Calu3 (cell line): ENCODE results near the gene MPDZ. TPM values are rescaled to one million over a fixed set of nuclear protein-coding genes. Genes with fewer than 3 reads are reported as not detected.

Experiments used
- BruUV-seq: library from RNA; stranded (reverse); fragments of 400-500 nt; replicated peaks from 2 replicates; lab custom pipeline; 2021; lab: Mats Ljungman, UMichigan
- CTCF ChIA-PET: fragments of 300-600 bp; sonication (Branson Sonifier 250); formaldehyde crosslinking; loops from one replicate; lab custom pipeline; 2022; ENCODE audit warnings: antibody characterized with exemption; lab: Charles Lee
- DNase-seq: peaks from one replicate; pipeline ENCODE4 v3.0.0; 2022
- H3K27ac Mint-ChIP-seq: one replicate; pipeline ENCODE4 v1.8.0; 2022; ENCODE audit warnings: mixed read lengths; ENCODE audit not compliant: unreplicated experiment
- H3K27me3 Mint-ChIP-seq: one replicate; pipeline ENCODE4 v1.8.0; 2022; ENCODE audit warnings: mixed read lengths; ENCODE audit not compliant: unreplicated experiment
- H3K36me3 Mint-ChIP-seq: one replicate; pipeline ENCODE4 v1.8.0; 2022; ENCODE audit warnings: mild to moderate bottlenecking, moderate library complexity, mixed read lengths; ENCODE audit not compliant: insufficient read depth, unreplicated experiment
- H3K4me1 Mint-ChIP-seq: one replicate; pipeline ENCODE4 v1.8.0; 2022; ENCODE audit warnings: mild to moderate bottlenecking, low read depth, mixed read lengths; ENCODE audit not compliant: unreplicated experiment
- H3K4me3 Mint-ChIP-seq: one replicate; pipeline ENCODE4 v1.8.0; 2022; ENCODE audit warnings: mild to moderate bottlenecking, low read depth, moderate library complexity, mixed read lengths; ENCODE audit not compliant: unreplicated experiment
- H3K9me3 Mint-ChIP-seq: one replicate; pipeline ENCODE4 v1.8.0; 2022; ENCODE audit warnings: low read depth, mixed read lengths; ENCODE audit not compliant: unreplicated experiment
- CTCF ChIP-seq: fragments of 200-600 bp; IDR thresholded peaks from one replicate; pipeline ENCODE4 v1.8.0; 2022; ENCODE audit warnings: antibody characterized with exemption; ENCODE audit not compliant: unreplicated experiment
- intact Hi-C: fragments of 100-400 bp; cut with micrococcal nuclease; formaldehyde crosslinking; loops from one replicate; pipeline ENCODE4 v1.10.0; 2022; ENCODE audit not compliant: unreplicated experiment
- total RNA-seq: library from RNA; stranded (reverse); gene quantifications from 2 replicates; pipeline ENCODE4 v1.2.3, GENCODE V29; 2022

Gene MPDZ
- total RNA-seq, 1 experiment from 2014 or later = not detected

GRCh38 chr9:13128266-13128860 lies 151.1 kb downstream of the MPDZ start:
- Mint-ChIP-seq H3K4me1 (no peaks in the 10 kb centered on the region), H3K27ac (no peak overlapping the region), H3K9me3 (no peaks in the 10 kb centered on the region), H3K4me3 (no peak overlapping the region), H3K27me3 (no peaks in the 10 kb centered on the region), H3K36me3 (no peaks in the 10 kb centered on the region)
- DNase-seq = no peak
- CTCF ChIA-PET = no interaction called here
- no peak for TF ChIP-seq CTCF
- intact Hi-C loops = no loop called here
- no TSS peak for BruUV-seq

GRCh38 chr9:13127131-13127530 lies 152.4 kb downstream of the MPDZ start:
- Mint-ChIP-seq H3K4me3 (no peak overlapping the region), H3K9me3 (no peaks in the 10 kb centered on the region), H3K27me3 (no peaks in the 10 kb centered on the region), H3K36me3 (no peaks in the 10 kb centered on the region), H3K4me1 (no peaks in the 10 kb centered on the region), H3K27ac (no peak overlapping the region)
- CTCF ChIA-PET = no interaction called here
- TF ChIP-seq CTCF = no peak
- intact Hi-C loops = no loop called here
- no peak for DNase-seq
- no TSS peak for BruUV-seq

- Mint-ChIP-seq H3K27me3 (no peaks in the 10 kb centered on the region), H3K4me3 (no peak overlapping the region), H3K4me1 (no peaks in the 10 kb centered on the region), H3K27ac (no peak overlapping the region), H3K36me3 (no peaks in the 10 kb centered on the region), H3K9me3 (no peaks in the 10 kb centered on the region)
- no peak for DNase-seq
- intact Hi-C loops = no loop called here
- CTCF ChIA-PET = interaction anchor here (0.6 kb wide), 1 partner anchor 23 kb away, joined by 3 read pairs; no protein-coding TSS in a partner anchor
- BruUV-seq = no TSS peak
- no peak for TF ChIP-seq CTCF
Observed at GRCh38 chr9:13125261-13125660, 154.2 kb downstream of the MPDZ start.

GRCh38 chr9:13122756-13123369 lies 156.6 kb downstream of the MPDZ start:
- H3K27ac Mint-ChIP-seq = no peak overlapping the region
- no peaks in the 10 kb centered on the region for H3K27me3 Mint-ChIP-seq
- intact Hi-C loops = no loop called here
- no peak for DNase-seq
- H3K36me3 Mint-ChIP-seq = no peaks in the 10 kb centered on the region
- H3K9me3 Mint-ChIP-seq = no peaks in the 10 kb centered on the region
- BruUV-seq = no TSS peak
- H3K4me1 Mint-ChIP-seq = no peaks in the 10 kb centered on the region
- no peak overlapping the region for H3K4me3 Mint-ChIP-seq
- CTCF ChIA-PET = no interaction called here
- TF ChIP-seq CTCF = no peak
